Activated T-cell treated with anti-CD3 and anti-CD28 coated beads for 4 hours (primary cell): ENCODE measurements around the gene MED27.
"Not testable (repeated sequence)": the region's sequence is repeated elsewhere in the genome, so short reads cannot be mapped to it uniquely, and the experiment has no call there.

ENCODE experiments used
- DNase-seq: peaks from one replicate; pipeline ENCODE4 v3.0.0-alpha.2; 2020

Gene MED27

DNA sequence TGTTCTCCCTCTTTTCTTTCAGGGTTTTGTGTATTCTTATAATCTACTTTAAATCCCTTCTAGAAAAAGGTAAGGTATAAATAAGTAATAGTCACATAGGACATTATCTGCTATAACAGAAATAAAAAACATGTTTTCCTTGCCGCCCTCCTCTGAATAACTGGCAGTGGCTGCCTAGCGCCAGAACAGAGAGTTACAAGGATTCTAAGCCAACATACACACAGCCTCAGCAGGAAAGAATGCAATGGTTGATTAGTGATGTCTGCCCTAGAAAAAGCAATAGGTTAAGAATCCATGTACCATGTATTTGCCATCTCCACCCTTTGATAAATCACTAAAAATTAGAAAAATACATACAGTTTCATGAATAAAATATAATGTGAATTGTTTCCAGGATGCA is 4.9 kb downstream of the MED27 start:
- DNase-seq: no peak

DNA sequence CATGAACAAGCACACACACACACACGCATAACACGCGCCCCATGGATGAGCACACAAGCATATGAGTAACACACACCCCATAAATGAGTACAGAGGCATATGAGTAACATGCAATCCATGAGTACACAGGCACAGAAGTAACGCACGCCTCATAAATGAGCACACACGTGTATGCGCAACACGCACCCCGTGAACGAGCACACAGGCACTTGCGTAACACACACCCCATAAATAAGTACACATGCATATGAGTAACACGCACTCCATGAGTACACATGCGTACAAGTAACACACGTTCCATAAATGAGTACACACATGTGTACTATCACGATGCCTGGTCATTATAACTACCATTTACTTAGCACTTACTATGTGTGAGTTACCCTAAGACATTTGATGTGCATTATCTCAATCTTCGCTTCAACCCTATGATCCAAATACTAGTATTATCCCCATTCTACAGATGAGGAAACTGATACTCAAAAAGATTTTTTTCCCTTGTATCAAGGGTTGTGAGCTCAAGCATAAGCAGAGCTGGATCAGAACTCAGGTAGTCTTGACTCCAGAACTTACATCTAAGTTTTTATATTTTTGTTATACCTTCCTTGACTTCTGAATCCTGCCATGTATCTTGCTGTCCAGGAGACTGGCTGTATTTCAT is 7.7 kb downstream of the MED27 start:
- DNase-seq: no peak

- no peak for DNase-seq
Measured at GRCh38 chr9:132069046-132069898, 10.4 kb downstream of the MED27 start.

DNA sequence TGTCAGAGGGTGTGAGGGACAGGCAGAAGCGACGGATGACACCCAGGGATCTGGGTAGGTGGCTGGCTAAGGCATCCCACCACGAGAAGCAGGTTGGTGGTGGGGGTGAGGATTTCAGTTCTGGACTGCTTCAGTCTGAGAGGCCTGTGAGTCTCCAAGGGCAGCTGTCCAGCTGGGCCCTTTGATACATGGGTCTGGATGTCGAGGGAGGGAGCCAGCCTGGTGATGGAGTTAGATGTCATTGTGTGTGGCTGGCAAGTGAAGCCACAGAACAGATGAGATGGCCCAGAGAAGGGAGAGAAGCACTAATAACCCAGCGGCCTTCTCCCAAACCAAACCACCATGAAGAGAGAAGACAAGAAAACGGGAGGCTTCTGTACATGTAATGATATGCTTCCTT is 11.1 kb downstream of the MED27 start:
- no peak for DNase-seq

DNA sequence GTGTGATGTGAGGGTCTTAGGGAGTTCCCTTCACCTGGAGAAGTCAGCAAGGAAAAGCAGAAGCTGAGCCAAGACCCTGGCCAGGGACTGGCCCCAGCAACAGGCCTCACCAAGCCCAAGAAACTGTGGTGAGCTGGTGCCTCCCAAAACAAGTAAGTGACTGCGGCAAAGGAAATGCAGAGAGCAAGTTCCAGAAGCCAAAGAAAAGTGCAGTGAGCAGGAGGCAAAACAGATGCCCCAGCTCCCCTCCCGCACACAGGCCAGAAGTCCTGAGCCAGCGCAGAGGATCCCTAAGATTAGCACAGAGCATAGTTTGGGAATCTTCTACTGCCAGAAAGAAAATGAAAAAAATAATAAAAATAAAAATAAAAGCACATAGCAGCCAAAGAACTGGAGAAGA is 13.2 kb downstream of the MED27 start:
- no peak for DNase-seq

- no peak for DNase-seq
Measured at GRCh38 chr9:132066057-132066456, 13.6 kb downstream of the MED27 start.

DNA sequence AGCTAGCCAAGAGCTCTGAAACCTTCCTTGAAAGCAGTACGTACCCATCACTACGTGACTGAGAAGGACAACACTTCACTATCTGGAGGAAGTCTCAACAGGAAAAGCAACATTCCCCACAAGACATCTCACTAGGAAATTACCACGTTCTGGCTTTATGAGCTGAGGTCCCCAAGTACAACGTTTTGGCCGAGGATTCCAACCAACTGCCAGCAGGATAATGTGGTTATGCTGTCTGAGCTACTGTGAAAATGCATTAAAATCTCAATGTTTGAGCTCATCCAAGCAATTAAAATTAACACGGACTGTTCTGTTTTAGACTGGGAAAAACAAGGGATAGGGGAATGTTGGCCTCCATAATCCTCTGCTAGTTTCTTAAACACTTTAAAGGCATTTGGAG is 16.4 kb downstream of the MED27 start:
- DNase-seq: no peak

DNA sequence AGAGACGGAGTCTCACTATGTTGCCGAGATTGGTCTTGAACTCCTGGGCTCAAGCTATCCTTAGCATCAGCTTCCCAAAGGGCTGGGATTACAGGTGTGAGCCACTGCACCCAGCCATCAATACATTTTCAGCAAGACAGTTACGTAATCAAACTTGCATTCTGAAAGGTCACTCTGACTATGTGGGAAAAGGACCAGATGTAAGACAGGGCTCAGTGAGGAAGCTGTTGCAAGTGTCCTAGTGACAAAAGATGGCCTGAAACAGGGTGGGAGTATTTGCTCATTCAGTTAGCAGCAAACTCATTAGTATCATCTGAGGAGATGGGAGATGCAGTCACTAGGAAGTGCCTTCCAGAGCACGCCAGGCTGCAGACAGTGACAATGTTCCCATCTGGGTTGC is 16.9 kb downstream of the MED27 start:
- no peak for DNase-seq

DNA sequence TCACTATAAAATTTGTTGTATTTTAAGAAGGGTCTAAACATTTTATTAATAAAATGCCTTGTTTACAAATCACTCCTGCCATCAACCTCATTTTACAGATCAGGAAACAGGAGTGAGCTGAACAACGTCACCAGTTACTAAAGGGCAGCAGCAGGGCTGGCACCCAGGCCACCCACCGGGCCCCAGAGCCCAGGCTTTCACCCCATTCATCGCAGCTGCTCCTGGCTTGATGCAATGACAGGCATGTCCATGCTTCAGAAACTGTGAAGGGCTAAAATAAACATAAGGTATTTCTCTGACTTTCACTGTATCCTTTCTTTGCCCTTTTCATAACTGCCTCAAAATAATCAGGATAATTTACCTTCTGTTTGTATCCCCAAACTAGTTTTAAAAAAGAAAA is 18.1 kb downstream of the MED27 start:
- DNase-seq: no peak

DNA sequence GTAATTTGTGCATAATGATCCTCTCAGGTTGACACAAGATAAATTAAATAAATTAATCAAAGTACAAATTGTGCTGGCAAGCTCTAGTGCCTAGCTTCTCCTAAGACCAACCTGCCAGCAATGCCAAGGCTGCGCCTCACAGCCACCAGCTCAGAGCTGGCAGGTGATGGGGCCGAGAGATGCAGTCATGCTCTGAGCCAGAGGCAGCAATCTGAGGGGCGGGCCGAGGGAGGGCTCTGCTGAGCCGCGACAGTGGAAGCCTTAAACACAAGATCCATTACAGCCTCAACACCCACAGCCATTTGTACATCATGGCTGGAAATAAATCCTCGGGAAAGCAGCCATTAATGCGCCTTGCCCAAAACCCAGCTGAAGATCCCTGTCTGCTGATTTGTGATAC is 20.3 kb downstream of the MED27 start:
- no peak for DNase-seq

GRCh38 chr9:132058226-132058625 is 21.4 kb downstream of the MED27 start:
- DNase-seq: not testable (repeated sequence)

- DNase-seq: no peak
Measured at GRCh38 chr9:132056717-132057560, 22.7 kb downstream of the MED27 start.

- DNase-seq: no peak
Measured at GRCh38 chr9:132055756-132056155, 23.9 kb downstream of the MED27 start.

- no peak for DNase-seq
Measured at GRCh38 chr9:132054024-132054423, 25.6 kb downstream of the MED27 start.

DNA sequence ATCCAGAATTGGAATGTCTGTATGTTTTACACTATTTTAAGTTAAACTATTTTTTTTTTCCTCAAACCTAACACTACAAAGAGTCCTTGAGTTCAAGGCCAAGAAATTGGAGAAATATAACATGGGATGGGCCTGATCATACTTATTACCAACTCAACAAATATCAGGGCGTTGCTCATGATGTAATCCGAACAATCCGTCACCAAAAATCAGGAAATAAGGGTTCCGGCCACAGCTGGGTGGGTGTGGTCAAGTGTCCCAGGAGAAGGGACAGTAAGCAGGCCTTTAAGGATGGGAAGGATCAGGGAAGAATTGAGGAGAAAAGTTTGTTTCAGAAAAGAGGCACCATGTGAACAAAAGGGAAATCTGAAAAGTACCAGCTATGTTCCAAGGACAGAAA is 29.8 kb downstream of the MED27 start:
- no peak for DNase-seq

DNA sequence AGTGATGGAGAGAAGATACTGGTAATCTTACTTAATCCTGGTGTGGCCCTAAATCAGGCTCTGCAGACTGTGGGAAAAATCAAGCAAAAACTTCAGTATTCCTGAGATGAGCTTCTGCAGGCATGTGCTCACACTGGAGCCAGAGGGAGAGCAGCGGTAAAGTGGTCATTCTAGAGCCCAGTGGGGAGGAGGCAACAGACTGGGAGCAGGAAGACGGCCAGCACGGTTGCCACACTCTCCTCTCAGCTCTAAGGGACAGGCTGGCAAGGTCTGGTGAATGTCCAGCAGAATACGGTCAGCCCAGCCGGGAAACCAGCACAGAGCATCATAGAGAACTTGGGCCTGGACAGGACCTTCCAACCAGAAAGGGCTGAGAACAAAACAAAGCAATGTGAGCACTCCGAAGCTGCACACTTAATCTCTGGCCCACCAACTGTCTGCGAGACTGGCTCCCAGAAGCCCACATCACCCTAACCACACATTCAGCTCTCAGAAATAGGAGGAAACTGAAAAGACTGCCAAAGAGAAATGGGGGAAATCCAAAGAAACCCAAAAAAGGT is 30.3 kb downstream of the MED27 start:
- DNase-seq: no peak

- no peak for DNase-seq
Measured at GRCh38 chr9:132048201-132048600, 31.5 kb downstream of the MED27 start.

DNA sequence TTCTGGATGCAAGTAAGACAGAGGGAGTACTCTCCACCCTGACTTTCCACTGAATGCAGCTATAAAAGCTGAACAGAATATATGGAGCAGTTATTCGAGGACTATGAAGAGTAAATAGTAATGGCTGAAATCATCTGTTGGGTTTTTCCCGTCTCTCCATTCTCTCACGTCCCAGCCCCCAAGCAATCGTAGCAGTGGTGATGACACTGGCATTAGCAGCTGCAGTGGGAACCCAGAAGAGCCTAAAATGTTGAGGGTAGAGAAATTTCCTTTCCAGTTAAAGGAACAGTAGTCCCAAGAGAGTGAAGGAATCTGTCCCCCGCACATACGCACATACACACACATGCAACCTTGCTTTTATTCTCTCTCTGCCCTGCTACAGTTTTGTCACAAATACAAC is 33.2 kb downstream of the MED27 start:
- no peak for DNase-seq

DNA sequence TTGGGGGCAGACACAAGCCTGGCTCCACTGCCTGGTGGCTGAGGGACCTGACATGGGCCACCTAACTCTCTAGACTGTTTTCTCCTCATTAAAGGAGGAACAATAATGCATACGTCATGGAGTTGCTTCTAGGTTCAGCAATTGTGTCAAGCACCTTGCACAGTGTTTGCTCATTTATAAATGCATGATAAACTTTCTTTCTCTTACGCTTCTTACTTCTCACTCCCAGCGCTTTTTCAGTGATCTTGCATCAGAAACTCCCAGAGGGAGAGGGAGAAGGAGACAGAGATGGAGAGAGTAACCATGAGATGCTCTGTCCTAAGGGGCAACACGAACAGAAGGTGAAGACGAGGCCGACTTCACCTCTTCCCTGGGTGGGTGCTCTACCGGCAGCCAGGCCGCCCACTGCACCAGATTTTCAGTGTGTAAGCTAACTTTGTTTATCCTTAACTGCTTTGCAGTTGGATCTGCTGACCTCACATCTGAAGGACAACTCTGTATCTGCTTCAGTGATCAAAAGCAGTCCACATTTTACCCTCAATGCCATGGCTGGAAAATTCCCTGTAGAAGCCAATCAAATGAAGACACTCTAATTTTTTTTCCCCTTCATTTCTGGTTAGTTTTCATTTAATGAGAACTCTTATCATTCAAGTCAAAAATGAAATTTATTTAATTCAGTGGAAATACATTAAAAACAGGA is 35.3 kb downstream of the MED27 start:
- no peak for DNase-seq

- no peak for DNase-seq
Measured at GRCh38 chr9:132043708-132044107, 36.0 kb downstream of the MED27 start.

GRCh38 chr9:132042324-132042723 is 37.3 kb downstream of the MED27 start:
- DNase-seq: no peak

DNA sequence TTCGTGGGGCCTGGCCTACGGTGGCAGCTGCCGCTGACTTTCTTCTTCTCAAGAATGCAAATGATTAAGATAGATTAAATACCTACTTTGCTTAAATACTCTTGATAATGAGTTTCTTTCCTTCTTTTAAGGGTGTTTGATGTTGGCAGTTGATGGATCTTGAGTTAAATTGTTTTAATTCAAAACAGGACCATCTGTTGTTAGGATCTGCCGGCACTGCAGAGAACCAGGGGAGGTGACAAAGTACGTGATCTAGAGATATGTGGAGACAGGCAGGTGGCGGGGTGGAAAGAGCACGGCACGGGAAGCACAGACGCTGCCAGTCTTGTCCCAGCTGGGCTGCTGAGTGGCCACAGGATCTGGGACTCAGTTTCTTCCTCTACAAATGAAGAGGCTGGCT is 37.9 kb downstream of the MED27 start:
- DNase-seq: no peak

- no peak for DNase-seq
Measured at GRCh38 chr9:132040808-132041207, 38.9 kb downstream of the MED27 start.
